Heart right ventricle (tissue), 16 donors: ENCODE data around the gene TEDDM1. TPM values are rescaled to one million over a fixed set of nuclear protein-coding genes. Genes with fewer than 3 reads are reported as not detected.
A peak's percentile ranks its signal among the peaks of the same experiment; 100 is the strongest.

Experiments
- ATAC-seq, 8 donors: fragments of 200-7000 bp; cut with Tn5 transposase; one replicate each; pipeline ENCODE4 v1.9.1; 2020; ENCODE audit warnings: mild to moderate bottlenecking in 8 of 8, moderate library complexity in 8 of 8, moderate number of reproducible peaks in 1 of 8
- DNase-seq, 2 donors: peaks; one replicate each; pipeline ENCODE4 v3.0.0-alpha.2; 2020
- H3K27ac ChIP-seq, 10 donors: fragments of 200-600 bp; sonication (generic) in 2 of 10; one replicate each; pipeline versions ENCODE4 v1.5.0 to v1.8.0; 2020 to 2022; ENCODE audit warnings: mild to moderate bottlenecking in 3 of 10
- H3K27me3 ChIP-seq, 7 donors: fragments of 200-600 bp; one replicate each; pipeline ENCODE4 v1.8.0; 2021 to 2022; ENCODE audit warnings: mild to moderate bottlenecking in 2 of 7
- H3K36me3 ChIP-seq, 9 donors: fragments of 200-600 bp; sonication (generic) in 1 of 9; one replicate each; pipeline versions ENCODE4 v1.5.0 to v1.8.0; 2020 to 2022; ENCODE audit warnings: mild to moderate bottlenecking in 2 of 9
- H3K4me1 ChIP-seq, 9 donors: fragments of 200-600 bp; sonication (generic) in 1 of 9; one replicate each; pipeline versions ENCODE4 v1.5.0 to v1.8.0; 2020 to 2022; ENCODE audit warnings: mild to moderate bottlenecking in 4 of 9
- H3K4me3 ChIP-seq, 10 donors: fragments of 200-600 bp; sonication (generic) in 2 of 10; one replicate each; pipeline versions ENCODE4 v1.5.0 to v1.8.0; 2020 to 2022; ENCODE audit warnings: mild to moderate bottlenecking in 7 of 10, moderate library complexity in 2 of 10
- H3K9me3 ChIP-seq, 11 donors: fragments of 200-600 bp in 10 of 11; sonication (generic) in 2 of 11; one replicate each; pipeline versions ENCODE4 v1.5.0 to v1.8.0; 2013 to 2022; ENCODE audit warnings: mild to moderate bottlenecking in 2 of 11, control low read depth in 1 of 11, moderate library complexity in 1 of 11
- WGBS, 2 donors: extraction: QIAGEN DNeasy Blood & Tissue Kit; methylation state at CpG; one replicate each; pipeline ENCODE4 v1.1.7; 2013; ENCODE audit warnings: inconsistent platforms in 1 of 2; 5-methylcytosine and 5-hydroxymethylcytosine counted together
- intact Hi-C, 10 donors: fragments of 100-400 bp; cut with DNase I; formaldehyde crosslinking; loops; one replicate each; pipeline versions ENCODE4 v1.11.1 to v1.14.2; 2022
- polyA plus RNA-seq, 2 donors: library from polyadenylated mRNA; stranded (reverse); fragments of 200-250 nt; gene quantifications; one replicate each; pipeline ENCODE4 v1.2.3, GENCODE V29; 2013
- total RNA-seq, 10 donors: library from RNA; stranded (reverse); fragmentation: NEBNext Ultra II Directional in 3 of 10; extraction: Animal tissue kit (Norgen Biotek cat#: 25700) in 3 of 10; gene quantifications; one replicate each; pipeline versions ENCODE4 v1.2.1 to v1.2.4, GENCODE V29; 2021 to 2023
- TF ChIP-seq, protein P1 (sequence below), 9 donors: fragments of 200-600 bp; sonication (generic) in 2 of 9; IDR thresholded peaks; one replicate each; pipeline versions ENCODE4 v1.5.0 to v1.8.0; 2021 to 2022; ENCODE audit warnings: antibody characterized with exemption in 9 of 9, mild to moderate bottlenecking in 5 of 9, moderate library complexity in 1 of 9
- donor health status: Arrhythmogenic right ventricular cardiomyopathy.
- donor health status: ischemic (EF 13 %, LVEDD 7.1; RV severe dilation, severe dysfunction).
- donor health status: healthy with polysubstance abuse.
- donor health status: DM: no; HTN: yes; CAD: no.
- donor health status: DM: no; HTN: no; CAD: no.
- donor health status: ischemic (EF 25% LVEDD 6.9; RV normal size, moderate dysfunction).
- donor health status: ischemic (EF 25% LVEDD 5.7; RV mildly dilated, moderate dysfunction).
- donor health status: healthy.
- donor health status: DM: yes; HTN: yes; CAD: no.
- donor health status: Ischemic cardiomyopathy.
- donor health status: ischemic (EF 35%, LVEDD 5.7; RV mildly dilated, moderate dysfunction).
- donor health status: nonischemic (EF 11% LVEDD 7.7; RV severe dilation, severe dysfunction).
- donor health status: DM: yes; HTN: yes; CAD: no.
- donor health status: PGD.
- donor health status: ischemic (EF 29% LVEDD 5.4; RV normal size, mild dysfunction).
- donor health status: nonischemic (EF 23%, LVEDD 6.1; RV moderate dilation, normal function).

TEDDM1 gene
- total and polyA plus RNA-seq, 12 donors, result not detected

DNA sequence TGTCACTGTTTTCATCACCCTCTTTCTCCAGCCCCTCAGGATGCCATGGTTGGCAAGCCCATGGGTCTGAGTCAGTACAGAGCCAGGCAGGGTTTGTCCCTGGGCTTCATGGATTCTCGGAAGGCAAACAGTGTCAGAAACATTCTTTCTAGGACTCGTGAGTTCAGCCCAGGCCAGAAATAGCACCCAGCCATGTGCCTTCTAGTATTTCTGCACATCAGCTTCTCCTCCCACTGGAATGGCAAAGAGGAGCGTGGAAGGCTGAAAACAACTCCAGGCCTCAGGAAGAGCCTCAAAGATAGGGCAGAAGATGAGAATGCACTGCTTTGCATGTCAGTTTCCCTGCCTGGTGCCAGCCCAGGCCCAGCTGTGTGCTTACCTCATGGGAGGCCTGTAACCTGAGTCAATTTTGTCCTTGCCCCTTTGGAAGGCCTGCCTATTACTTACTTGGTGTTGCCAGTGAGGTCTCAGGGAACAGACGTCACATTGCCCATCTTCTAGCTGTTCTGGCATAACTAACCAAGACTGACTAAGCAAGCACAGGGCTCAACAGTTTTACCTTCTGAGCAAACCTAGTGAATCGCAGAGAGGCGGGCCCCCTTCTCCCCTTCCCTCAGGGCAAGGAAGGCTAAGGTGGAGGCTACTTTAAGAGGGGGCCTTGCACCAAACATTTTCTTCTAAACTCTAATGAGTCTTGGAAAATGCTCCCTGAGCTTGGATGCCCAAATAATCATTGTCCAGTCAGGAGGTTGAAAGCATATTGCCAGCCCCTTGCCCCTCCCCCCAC, 51.3 kb downstream of the TEDDM1 start:
- DNase-seq (peak; percentile 18 to 71), ATAC-seq (peak; percentile 76 to 98 (median 95))
- Histone ChIP-seq H3K36me3 (no peaks in the 10 kb centered on the region), H3K9me3 (no peaks in the 10 kb centered on the region), H3K4me1 (peaks cover 0 to 20% (median 3%) of the 10 kb centered on the region in 9 donors), H3K4me3 (no peak overlapping the region), H3K27ac (peak overlapping the region in 9 of 10 donors; percentile 23 to 87 (median 80)), H3K27me3 (no peaks in the 10 kb centered on the region)
- TF ChIP-seq, protein P1, sequence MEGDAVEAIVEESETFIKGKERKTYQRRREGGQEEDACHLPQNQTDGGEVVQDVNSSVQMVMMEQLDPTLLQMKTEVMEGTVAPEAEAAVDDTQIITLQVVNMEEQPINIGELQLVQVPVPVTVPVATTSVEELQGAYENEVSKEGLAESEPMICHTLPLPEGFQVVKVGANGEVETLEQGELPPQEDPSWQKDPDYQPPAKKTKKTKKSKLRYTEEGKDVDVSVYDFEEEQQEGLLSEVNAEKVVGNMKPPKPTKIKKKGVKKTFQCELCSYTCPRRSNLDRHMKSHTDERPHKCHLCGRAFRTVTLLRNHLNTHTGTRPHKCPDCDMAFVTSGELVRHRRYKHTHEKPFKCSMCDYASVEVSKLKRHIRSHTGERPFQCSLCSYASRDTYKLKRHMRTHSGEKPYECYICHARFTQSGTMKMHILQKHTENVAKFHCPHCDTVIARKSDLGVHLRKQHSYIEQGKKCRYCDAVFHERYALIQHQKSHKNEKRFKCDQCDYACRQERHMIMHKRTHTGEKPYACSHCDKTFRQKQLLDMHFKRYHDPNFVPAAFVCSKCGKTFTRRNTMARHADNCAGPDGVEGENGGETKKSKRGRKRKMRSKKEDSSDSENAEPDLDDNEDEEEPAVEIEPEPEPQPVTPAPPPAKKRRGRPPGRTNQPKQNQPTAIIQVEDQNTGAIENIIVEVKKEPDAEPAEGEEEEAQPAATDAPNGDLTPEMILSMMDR (IDR thresholded peaks at IDR 0.05), result no peak
- WGBS, 2 donors, result 62 to 69% methylated on average over 6 of the region's 6 CpGs
- intact Hi-C loops, result loop anchor here in 2 of 10 donors (2.0 to 5.0 kb wide), 2 partner anchors 42 to 43 kb away; partner anchors contain the start of gene GLUL (in 2 of the 2)

Other genes starting within 250 kb of the TEDDM1 start
- gene GLUL, start 8.9 kb downstream of the TEDDM1 start, total RNA-seq, result 100 to 1,000 TPM; 248 to 589 (median 409) TPM
- 100 to 1,000 TPM; 131 to 787 TPM for gene GLUL, start 8.9 kb downstream of the TEDDM1 start, polyA plus RNA-seq
- gene RGSL1, start 49.5 kb upstream of the TEDDM1 start, total RNA-seq, result not detected
- gene RGSL1, start 49.5 kb upstream of the TEDDM1 start, polyA plus RNA-seq, result not detected
- gene RNASEL, start 188.6 kb upstream of the TEDDM1 start, total RNA-seq, result 1 to 10 TPM; 1.5 to 4.7 (median 3.5) TPM
- gene RNASEL, start 188.6 kb upstream of the TEDDM1 start, polyA plus RNA-seq, result 1 to 10 TPM; 1.4 to 2.2 TPM
- 1 to 10 TPM in 9 of 10 donors, under 1 TPM in 1; 0.42 to 8.7 (median 2.1) TPM for gene RGS16, start 203.7 kb upstream of the TEDDM1 start, total RNA-seq
- gene RGS16, start 203.7 kb upstream of the TEDDM1 start, polyA plus RNA-seq, result 1 to 10 TPM; 2.5 TPM